ENCODE measurements around the gene ETS2.

Gene ETS2

GRCh38 chr21:38772646-38773045, 33.1 kb upstream of the ETS2 start:
- no peak overlapping the region for H3K27ac ChIP-seq

GRCh38 chr21:38773099-38774061, 32.3 kb upstream of the ETS2 start:
- TF ChIP-seq CTCF (conservative IDR thresholded peaks at IDR 0.05) (no peak), ZFX (IDR thresholded peaks at IDR 0.05) (no peak)
- no peak overlapping the region for H3K27ac ChIP-seq

More at GRCh38 chr21:38772646-38773045, 33.1 kb upstream of the ETS2 start:
- no peak for TF ChIP-seq CTCF (conservative IDR thresholded peaks at IDR 0.05)
- TF ChIP-seq ZFX (IDR thresholded peaks at IDR 0.05): no peak

- H3K27ac ChIP-seq: no peak overlapping the region
Measured at GRCh38 chr21:38774152-38774551, 31.6 kb upstream of the ETS2 start.

GRCh38 chr21:38774586-38775285, 31.0 kb upstream of the ETS2 start:
- no peak overlapping the region for H3K27ac ChIP-seq
- no peak for TF ChIP-seq CTCF (conservative IDR thresholded peaks at IDR 0.05)
- no peak for TF ChIP-seq ZFX (IDR thresholded peaks at IDR 0.05)

More at GRCh38 chr21:38774152-38774551, 31.6 kb upstream of the ETS2 start:
- TF ChIP-seq ZFX (IDR thresholded peaks at IDR 0.05) (no peak), CTCF (conservative IDR thresholded peaks at IDR 0.05) (no peak)

- H3K27ac ChIP-seq: no peak overlapping the region
- TF ChIP-seq ZFX (IDR thresholded peaks at IDR 0.05): no peak
- TF ChIP-seq CTCF (conservative IDR thresholded peaks at IDR 0.05): no peak
Measured at GRCh38 chr21:38775733-38776132, 30.0 kb upstream of the ETS2 start.

- TF ChIP-seq ZFX (IDR thresholded peaks at IDR 0.05): no peak
- TF ChIP-seq CTCF (conservative IDR thresholded peaks at IDR 0.05): no peak
- H3K27ac ChIP-seq: no peak overlapping the region
Measured at GRCh38 chr21:38777015-38777414, 28.7 kb upstream of the ETS2 start.

- TF ChIP-seq ZFX (IDR thresholded peaks at IDR 0.05) (no peak), CTCF (conservative IDR thresholded peaks at IDR 0.05) (no peak)
- no peak overlapping the region for H3K27ac ChIP-seq
Measured at GRCh38 chr21:38777531-38777930, 28.2 kb upstream of the ETS2 start.
